Smooth muscle cell (in vitro differentiated cells): Measurements from ENCODE around the gene WWOX. TPM values are rescaled to one million over a fixed set of nuclear protein-coding genes. Genes with fewer than 3 reads are reported as not detected.

Source experiments
- DNase-seq: peaks from one replicate; lab custom pipeline; 2025; ENCODE audit not compliant: unreplicated experiment; lab: John Stamatoyannopoulos, UW
- H2AFZ ChIP-seq: fragments of 200-600 bp; sonication (generic); 2 replicates; pipeline ENCODE4 v1.6.0; 2016; ENCODE audit warnings: antibody characterized with exemption, low read depth, mild to moderate bottlenecking
- H3F3A ChIP-seq: fragments of 200-600 bp; sonication (generic); 2 replicates; pipeline ENCODE4 v1.6.0; 2017; ENCODE audit warnings: antibody characterized with exemption, low read depth
- H3K27ac ChIP-seq: fragments of 200-600 bp; sonication (generic); 2 replicates; pipeline ENCODE4 v1.5.1; 2016; ENCODE audit warnings: low read depth, mild to moderate bottlenecking
- H3K27me3 ChIP-seq: fragments of 200-600 bp; sonication (generic); 2 replicates; pipeline ENCODE4 v1.6.1; 2016; ENCODE audit warnings: low read depth, mild to moderate bottlenecking
- H3K36me3 ChIP-seq: fragments of 200-600 bp; sonication (generic); 2 replicates; pipeline ENCODE4 v1.5.1; 2016; ENCODE audit warnings: low read depth
- H3K4me1 ChIP-seq: fragments of 200-600 bp; sonication (generic); 2 replicates; pipeline ENCODE4 v1.5.1; 2016; ENCODE audit warnings: low read depth
- H3K4me2 ChIP-seq: fragments of 200-600 bp; sonication (generic); 2 replicates; pipeline ENCODE4 v1.6.0; 2016; ENCODE audit warnings: mild to moderate bottlenecking
- H3K4me3 ChIP-seq: fragments of 200-600 bp; sonication (generic); 2 replicates; pipeline ENCODE4 v1.5.1; 2016; ENCODE audit warnings: mild to moderate bottlenecking
- H3K79me2 ChIP-seq: fragments of 200-600 bp; sonication (generic); 2 replicates; pipeline ENCODE4 v1.6.0; 2016; ENCODE audit warnings: low read depth, mild to moderate bottlenecking
- H3K9ac ChIP-seq: fragments of 200-600 bp; sonication (generic); 2 replicates; pipeline ENCODE4 v1.6.0; 2016; ENCODE audit warnings: low read depth
- H3K9me3 ChIP-seq: fragments of 200-600 bp; sonication (generic); replicated peaks from 2 replicates; pipeline ENCODE4 v1.5.1; 2016; ENCODE audit warnings: low read depth
- H4K20me1 ChIP-seq: fragments of 200-600 bp; sonication (generic); 2 replicates; pipeline ENCODE4 v1.6.0; 2016; ENCODE audit warnings: low read depth
- CTCF ChIP-seq: fragments of 200-600 bp; sonication (generic); IDR thresholded peaks from 2 replicates; pipeline ENCODE4 v1.5.1; 2017; ENCODE audit warnings: borderline replicate concordance, mild to moderate bottlenecking, antibody characterized with exemption; ENCODE audit not compliant: insufficient read depth, poor library complexity, severe bottlenecking
- WGBS: methylation state at CpG from one replicate; pipeline ENCODE4 v1.1.7; 2016; ENCODE audit warnings: low lambda C conversion rate; 5-methylcytosine and 5-hydroxymethylcytosine counted together
- polyA plus RNA-seq: library from polyadenylated mRNA; unstranded; fragments of >200 nt; fragmentation: Nextera tagmentation; extraction: Ambion mirVana; gene quantifications from 2 replicates; pipeline ENCODE4 v1.2.1, GENCODE V29; 2016
- total RNA-seq: library from RNA; depleted of rRNA; stranded (reverse); fragments of >200 nt; gene quantifications from 2 replicates; pipeline ENCODE4 v1.2.3, GENCODE V29; 2014

The WWOX gene
- total and polyA plus RNA-seq, 2 experiments from 2014 or later: 7.5 to 14.0 TPM

- TF ChIP-seq CTCF: no peak
- Histone ChIP-seq H3K4me2 (no peak overlapping the region), H3K9ac (no peak overlapping the region), H3F3A (no peaks in the 10 kb centered on the region), H3K9me3 (no peaks in the 10 kb centered on the region), H3K27ac (no peak overlapping the region), H3K27me3 (no peaks in the 10 kb centered on the region), H4K20me1 (no peaks in the 10 kb centered on the region), H3K36me3 (no peaks in the 10 kb centered on the region), H3K4me3 (no peak overlapping the region), H3K4me1 (no peaks in the 10 kb centered on the region), H2AFZ (no peak overlapping the region), H3K79me2 (no peaks in the 10 kb centered on the region)
- no peak for DNase-seq
- WGBS: 75% methylated on average over 2 of the region's 2 CpGs
Observed at GRCh38 chr16:78170494-78170933, 71.1 kb downstream of the WWOX start.

- 92% methylated on average over 3 of the region's 3 CpGs for WGBS
- TF ChIP-seq CTCF: no peak
- Histone ChIP-seq H3K27ac (no peak overlapping the region), H3K36me3 (no peaks in the 10 kb centered on the region), H3K4me3 (no peak overlapping the region), H3F3A (peaks cover 6% of the 10 kb centered on the region), H2AFZ (no peak overlapping the region), H3K9me3 (no peaks in the 10 kb centered on the region), H3K79me2 (no peaks in the 10 kb centered on the region), H3K4me1 (peaks cover 7% of the 10 kb centered on the region), H4K20me1 (no peaks in the 10 kb centered on the region), H3K9ac (no peak overlapping the region), H3K27me3 (no peaks in the 10 kb centered on the region), H3K4me2 (no peak overlapping the region)
- no peak for DNase-seq
Observed at GRCh38 chr16:78175287-78175686, 75.8 kb downstream of the WWOX start.

- H3K4me3 ChIP-seq: no peak overlapping the region
- no peak for DNase-seq
- H3F3A ChIP-seq: peaks cover 6% of the 10 kb centered on the region
- H3K36me3 ChIP-seq: no peaks in the 10 kb centered on the region
- TF ChIP-seq CTCF: no peak
- no peak overlapping the region for H2AFZ ChIP-seq
- H3K79me2 ChIP-seq: no peaks in the 10 kb centered on the region
- no peak overlapping the region for H3K9ac ChIP-seq
- H3K4me2 ChIP-seq: no peak overlapping the region
- H3K27me3 ChIP-seq: no peaks in the 10 kb centered on the region
- no peak overlapping the region for H3K27ac ChIP-seq
- H3K4me1 ChIP-seq: peaks cover 7% of the 10 kb centered on the region
- no peaks in the 10 kb centered on the region for H4K20me1 ChIP-seq
- H3K9me3 ChIP-seq: no peaks in the 10 kb centered on the region
- WGBS: 98% methylated on average over 5 of the region's 5 CpGs
Observed at GRCh38 chr16:78176435-78176834, 77.0 kb downstream of the WWOX start.

GRCh38 chr16:78177218-78177617 is 77.8 kb downstream of the WWOX start:
- Histone ChIP-seq H3K4me2 (peak overlapping the region; percentile 50), H3K27ac (no peak overlapping the region), H3K4me1 (peaks cover 7% of the 10 kb centered on the region), H2AFZ (peak overlapping the region; percentile 91), H3K36me3 (no peaks in the 10 kb centered on the region), H3F3A (peaks cover 6% of the 10 kb centered on the region), H3K9me3 (no peaks in the 10 kb centered on the region), H3K27me3 (no peaks in the 10 kb centered on the region), H3K4me3 (no peak overlapping the region), H3K9ac (no peak overlapping the region), H4K20me1 (no peaks in the 10 kb centered on the region), H3K79me2 (no peaks in the 10 kb centered on the region)
- DNase-seq: no peak
- 53% methylated on average over 5 of the region's 5 CpGs for WGBS
- no peak for TF ChIP-seq CTCF
